Measurements from ENCODE around the gene ESAM. TPM values are rescaled to one million over a fixed set of nuclear protein-coding genes. Genes with fewer than 3 reads are reported as not detected.

Gene ESAM
- total and polyA plus RNA-seq, 4 donors: 4.0 to 15.6 (median 9.9) TPM

GRCh38 chr11:124737638-124738305 lies 24.3 kb downstream of the ESAM start:
- Histone ChIP-seq H3K27ac (ENCODE audit: low read depth in 1 of 2, low read length in 2 of 2) (no peak overlapping the region), H3K27me3 (ENCODE audit: control insufficient read depth in 4 of 4, insufficient read depth in 4 of 4, low read length in 3 of 4) (peaks cover 0 to 1% (median 0%) of the 10 kb centered on the region in 4 donors), H3K9me3 (ENCODE audit: control insufficient read depth in 4 of 4, low read length in 3 of 4) (no peaks in the 10 kb centered on the region), H3K4me3 (ENCODE audit: low read depth in 1 of 3, low read length in 3 of 3) (no peak overlapping the region), H3K4me1 (ENCODE audit: control insufficient read depth in 4 of 4, insufficient read depth in 4 of 4, low read length in 3 of 4) (peaks cover 4 to 12% (median 9%) of the 10 kb centered on the region in 4 donors), H3K36me3 (ENCODE audit: control insufficient read depth in 4 of 4, insufficient read depth in 3 of 4, low read depth in 1 of 4, low read length in 3 of 4) (no peaks in the 10 kb centered on the region), H3K9ac (ENCODE audit: low read depth in 1 of 2, low read length in 2 of 2) (no peak overlapping the region)
- no peak for TF ChIP-seq TAF1 (conservative IDR thresholded peaks at IDR 0.05)
- no peak for TF ChIP-seq RAD21 (IDR thresholded peaks at IDR 0.05)
- no peak for DNase-seq (ENCODE audit: low spot score)
- WGBS: 73% methylated on average over 7 of the region's 7 CpGs

- Histone ChIP-seq H3K4me1 (ENCODE audit: control insufficient read depth in 4 of 4, insufficient read depth in 4 of 4, low read length in 3 of 4) (peaks cover 4 to 12% (median 9%) of the 10 kb centered on the region in 4 donors), H3K27ac (ENCODE audit: low read depth in 1 of 2, low read length in 2 of 2) (no peak overlapping the region)
These were observed 25.4 kb downstream of the ESAM start for GRCh38 chr11:124736736-124737135.

More at GRCh38 chr11:124736736-124737135, 25.4 kb downstream of the ESAM start:
- no peak overlapping the region for H3K4me3 ChIP-seq (ENCODE audit: low read depth in 1 of 3, low read length in 3 of 3)
- H3K9ac ChIP-seq (ENCODE audit: low read depth in 1 of 2, low read length in 2 of 2): no peak overlapping the region
- 59% methylated on average over 3 of the region's 3 CpGs for WGBS
- no peaks in the 10 kb centered on the region for H3K27me3 ChIP-seq (ENCODE audit: control insufficient read depth in 4 of 4, insufficient read depth in 4 of 4, low read length in 3 of 4)
- no peak for TF ChIP-seq JUND (IDR thresholded peaks at IDR 0.05)
- TF ChIP-seq SP1 (IDR thresholded peaks at IDR 0.05): no peak
- no peak for TF ChIP-seq HNF4G (IDR thresholded peaks at IDR 0.05)
- no peak for TF ChIP-seq CTCF (IDR thresholded peaks at IDR 0.05; ENCODE audit: low read depth, low read length, missing input control)
- TF ChIP-seq ZBTB33 (IDR thresholded peaks at IDR 0.05): no peak
- TF ChIP-seq RXRA (IDR thresholded peaks at IDR 0.05): no peak
- TF ChIP-seq EGR1 (IDR thresholded peaks at IDR 0.05; ENCODE audit: low read depth in 2 of 2): no peak
- TF ChIP-seq ATF3 (IDR thresholded peaks at IDR 0.05): no peak
- no peak for TF ChIP-seq NR2F2 (IDR thresholded peaks at IDR 0.05)
- no peak for TF ChIP-seq FOXA1 (IDR thresholded peaks at IDR 0.05)
- no peaks in the 10 kb centered on the region for H3K36me3 ChIP-seq (ENCODE audit: control insufficient read depth in 4 of 4, insufficient read depth in 3 of 4, low read depth in 1 of 4, low read length in 3 of 4)
- no peaks in the 10 kb centered on the region for H3K9me3 ChIP-seq (ENCODE audit: control insufficient read depth in 4 of 4, low read length in 3 of 4)
- DNase-seq (ENCODE audit: low spot score): no peak

Measured in liver (tissue), 9 donors.